ENCODE results near the gene PRKCI. TPM values are rescaled to one million over a fixed set of nuclear protein-coding genes. Genes with fewer than 3 reads are reported as not detected.
A peak's percentile ranks its signal among the peaks of the same experiment; 100 is the strongest.
"Not testable (repeated sequence)": the region's sequence is repeated elsewhere in the genome, so short reads cannot be mapped to it uniquely, and the experiment has no call there.

The PRKCI gene
- total and polyA plus RNA-seq, 4 experiments from 2014 or later: 16.4 to 27.7 (median 18.3) TPM

DNA sequence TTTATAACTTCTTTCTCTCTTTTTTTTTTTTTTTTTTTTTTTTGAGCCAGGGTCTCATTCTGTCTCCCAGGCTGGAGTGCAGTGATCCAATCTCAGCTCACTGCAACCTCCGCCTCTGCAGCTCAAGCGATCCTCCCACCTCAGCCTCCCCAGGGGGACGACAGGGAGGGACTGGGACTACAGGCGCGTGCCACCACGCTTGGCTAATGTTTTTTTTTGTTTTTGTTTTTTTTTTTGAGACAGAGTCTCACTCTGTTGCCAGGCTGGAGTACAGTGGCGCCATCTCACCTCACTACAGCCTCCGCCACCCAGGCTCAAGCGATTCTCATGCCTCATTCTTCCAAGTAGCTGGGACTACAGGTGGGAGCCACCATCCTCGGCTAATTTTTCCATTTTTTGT lies 17.7 kb upstream of the PRKCI start:
- H3K27ac ChIP-seq (ENCODE audit: low read depth, low read length): no peak overlapping the region
- no peak for DNase-seq
- H3K4me1 Mint-ChIP-seq: no peaks in the 10 kb centered on the region
- no peaks in the 10 kb centered on the region for H3K27me3 ChIP-seq (ENCODE audit: insufficient read depth, low read length)
- H3K27me3 Mint-ChIP-seq: peaks cover 13 to 19% of the 10 kb centered on the region in 2 donors
- peaks cover 0 to under 1% of the 10 kb centered on the region in 2 donors for H3K36me3 Mint-ChIP-seq
- H3K4me3 ChIP-seq (ENCODE audit: low read length in 2 of 2): no peak overlapping the region
- H3K9me3 ChIP-seq (ENCODE audit: control insufficient read depth in 1 of 2, low read length in 2 of 2): no peaks in the 10 kb centered on the region
- H3K4me1 ChIP-seq (ENCODE audit: insufficient read depth, low read length): no peaks in the 10 kb centered on the region
- H3K27ac Mint-ChIP-seq: no peak overlapping the region
- H3K9me3 Mint-ChIP-seq: no peaks in the 10 kb centered on the region
- intact Hi-C loops (cut with micrococcal nuclease): no loop called here
- H3K4me3 Mint-ChIP-seq: no peak overlapping the region
- H3K36me3 ChIP-seq (ENCODE audit: insufficient read depth, low read length): no peaks in the 10 kb centered on the region
- CTCF ChIA-PET (ENCODE audit: partially characterized antibody): interaction anchor here (1.5 kb wide), 1 partner anchor 15 kb away, joined by 4 read pairs; no protein-coding TSS in a partner anchor
- POLR2A ChIA-PET (ENCODE audit: partially characterized antibody): interaction anchor here (0.6 kb wide), 1 partner anchor 18 kb away, joined by 3 read pairs; the partner anchor contains the start of gene PRKCI

- Histone ChIP-seq H3K4me3 (ENCODE audit: low read length in 2 of 2) (no peak overlapping the region), H3K9me3 (ENCODE audit: control insufficient read depth in 1 of 2, low read length in 2 of 2) (no peaks in the 10 kb centered on the region), H3K27me3 (ENCODE audit: insufficient read depth, low read length) (no peaks in the 10 kb centered on the region), H3K27ac (ENCODE audit: low read depth, low read length) (no peak overlapping the region), H3K4me1 (ENCODE audit: insufficient read depth, low read length) (no peaks in the 10 kb centered on the region), H3K36me3 (ENCODE audit: insufficient read depth, low read length) (no peaks in the 10 kb centered on the region)
- Mint-ChIP-seq H3K4me3 (no peak overlapping the region), H3K4me1 (no peaks in the 10 kb centered on the region), H3K27ac (no peak overlapping the region), H3K27me3 (peaks cover 12 to 20% of the 10 kb centered on the region in 2 donors), H3K9me3 (no peaks in the 10 kb centered on the region), H3K36me3 (peaks cover 0 to 3% of the 10 kb centered on the region in 2 donors)
- CTCF ChIA-PET (ENCODE audit: partially characterized antibody): no interaction called here
- POLR2A ChIA-PET (ENCODE audit: partially characterized antibody): no interaction called here
- intact Hi-C loops (cut with micrococcal nuclease): no loop called here
- no peak for DNase-seq
These were observed 16.9 kb upstream of the PRKCI start for GRCh38 chr3:170205302-170205701.

DNA sequence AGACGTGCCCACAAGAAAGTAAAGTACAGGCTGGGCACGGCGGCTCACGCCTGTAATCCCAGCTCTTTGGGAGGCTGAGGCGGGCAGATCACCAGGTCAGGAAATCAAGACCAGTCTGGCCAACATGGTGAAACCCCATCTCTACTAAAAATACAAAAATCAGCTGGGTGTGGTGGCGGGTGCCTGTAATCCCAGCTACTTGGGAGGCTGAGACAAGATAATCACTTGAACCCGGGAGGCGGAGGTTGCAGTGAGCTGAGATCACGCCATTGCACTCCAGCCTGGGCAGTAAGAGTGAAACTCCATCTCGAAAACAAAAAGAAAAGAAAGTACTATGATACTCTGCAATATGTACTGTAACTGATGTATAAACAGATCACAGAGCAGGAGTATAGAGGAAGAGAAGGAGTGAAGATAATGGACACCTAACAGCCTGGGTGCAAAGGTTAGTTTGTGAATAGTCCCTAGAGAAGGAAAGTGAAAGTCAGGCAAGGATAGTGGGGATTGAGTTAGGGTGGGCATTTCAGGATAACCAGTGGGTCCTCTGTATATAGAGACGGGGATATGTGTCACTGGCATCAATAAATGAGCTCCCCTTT lies 16.0 kb upstream of the PRKCI start:
- DNase-seq; intact Hi-C loops (cut with micrococcal nuclease); H3K27ac ChIP-seq (ENCODE audit: low read depth, low read length); H3K36me3 ChIP-seq (ENCODE audit: insufficient read depth, low read length); H3K4me1 Mint-ChIP-seq; H3K4me1 ChIP-seq (ENCODE audit: insufficient read depth, low read length); H3K9me3 ChIP-seq (ENCODE audit: control insufficient read depth in 1 of 2, low read length in 2 of 2); H3K4me3 ChIP-seq (ENCODE audit: low read length in 2 of 2); H3K4me3 Mint-ChIP-seq; POLR2A ChIA-PET (ENCODE audit: partially characterized antibody); H3K36me3 Mint-ChIP-seq; H3K9me3 Mint-ChIP-seq; H3K27me3 ChIP-seq (ENCODE audit: insufficient read depth, low read length): not testable (repeated sequence)
- H3K27me3 Mint-ChIP-seq: peaks cover 12 to 20% of the 10 kb centered on the region in 2 donors
- H3K27ac Mint-ChIP-seq: peak overlapping the region in 1 of 7 donors; percentile 19
- CTCF ChIA-PET (ENCODE audit: partially characterized antibody): interaction anchor here (1.0 kb wide), 1 partner anchor 27 kb away, joined by 3 read pairs; no protein-coding TSS in a partner anchor

DNA sequence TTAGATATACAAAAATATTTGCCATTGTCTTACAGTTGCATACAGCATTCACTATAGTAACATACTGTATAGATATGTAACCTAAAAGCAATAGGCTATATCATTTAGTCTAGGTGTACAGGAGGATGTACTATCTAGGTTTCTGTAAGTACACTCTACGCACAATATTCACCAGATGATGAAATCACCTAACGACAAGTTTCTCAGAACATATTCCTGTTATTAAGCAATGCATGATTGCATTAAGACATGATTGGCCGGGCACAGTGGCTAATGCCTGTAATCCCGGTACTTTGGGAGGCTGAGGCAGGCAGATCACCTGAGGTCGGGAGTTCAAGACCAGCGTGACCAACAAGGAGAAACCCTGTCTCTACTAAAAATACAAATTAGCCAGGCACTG lies 14.5 kb upstream of the PRKCI start:
- Mint-ChIP-seq H3K36me3 (peaks cover 0 to 3% of the 10 kb centered on the region in 2 donors), H3K27ac (no peak overlapping the region), H3K9me3 (peaks cover 0 to 4% (median 0%) of the 10 kb centered on the region in 8 donors), H3K4me1 (no peaks in the 10 kb centered on the region), H3K27me3 (peaks cover 15 to 20% of the 10 kb centered on the region in 2 donors), H3K4me3 (no peak overlapping the region)
- no peak for DNase-seq
- ChIA-PET POLR2A (ENCODE audit: partially characterized antibody) (no interaction called here), CTCF (ENCODE audit: partially characterized antibody) (no interaction called here)
- Histone ChIP-seq H3K36me3 (ENCODE audit: insufficient read depth, low read length) (no peaks in the 10 kb centered on the region), H3K27me3 (ENCODE audit: insufficient read depth, low read length) (no peaks in the 10 kb centered on the region), H3K27ac (ENCODE audit: low read depth, low read length) (no peak overlapping the region), H3K9me3 (ENCODE audit: control insufficient read depth in 1 of 2, low read length in 2 of 2) (no peaks in the 10 kb centered on the region), H3K4me3 (ENCODE audit: low read length in 2 of 2) (no peak overlapping the region), H3K4me1 (ENCODE audit: insufficient read depth, low read length) (no peaks in the 10 kb centered on the region)
- intact Hi-C loops (cut with micrococcal nuclease): no loop called here

DNA sequence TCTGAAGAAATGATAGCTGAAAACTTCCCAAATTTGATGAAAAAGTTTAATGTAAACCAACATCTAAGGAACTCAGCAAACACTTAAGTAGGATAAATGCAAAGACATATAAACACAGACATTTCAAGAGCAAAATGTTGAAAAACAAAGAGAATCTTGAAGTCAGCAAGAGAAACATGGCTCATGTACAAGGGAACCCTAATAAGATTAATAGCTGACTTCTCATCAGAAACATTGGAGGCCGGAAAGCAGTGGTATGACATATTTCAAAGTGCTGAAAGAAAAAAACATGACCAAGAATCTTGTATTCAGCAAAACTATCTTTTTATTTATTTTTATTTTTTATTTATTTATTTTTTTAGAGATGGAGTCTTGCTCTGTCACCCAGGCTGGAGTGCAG lies 10.6 kb upstream of the PRKCI start:
- no peaks in the 10 kb centered on the region for H3K27me3 ChIP-seq (ENCODE audit: insufficient read depth, low read length)
- no peak for DNase-seq
- H3K27me3 Mint-ChIP-seq: peaks cover 7 to 8% of the 10 kb centered on the region in 2 donors
- H3K36me3 Mint-ChIP-seq: peaks cover 0 to 3% of the 10 kb centered on the region in 2 donors
- H3K36me3 ChIP-seq (ENCODE audit: insufficient read depth, low read length): no peaks in the 10 kb centered on the region
- ChIA-PET POLR2A (ENCODE audit: partially characterized antibody) (no interaction called here), CTCF (ENCODE audit: partially characterized antibody) (interaction anchor here (1.6 kb wide), 1 partner anchor 9 kb away, joined by 3 read pairs; no protein-coding TSS in a partner anchor)
- H3K4me3 Mint-ChIP-seq: no peak overlapping the region
- H3K4me1 Mint-ChIP-seq: no peaks in the 10 kb centered on the region
- H3K4me1 ChIP-seq (ENCODE audit: insufficient read depth, low read length): no peaks in the 10 kb centered on the region
- H3K27ac Mint-ChIP-seq: no peak overlapping the region
- H3K9me3 Mint-ChIP-seq: peaks cover 0 to 4% (median 0%) of the 10 kb centered on the region in 8 donors
- no peak overlapping the region for H3K4me3 ChIP-seq (ENCODE audit: low read length in 2 of 2)
- H3K9me3 ChIP-seq (ENCODE audit: control insufficient read depth in 1 of 2, low read length in 2 of 2): no peaks in the 10 kb centered on the region
- intact Hi-C loops (cut with micrococcal nuclease): no loop called here
- no peak overlapping the region for H3K27ac ChIP-seq (ENCODE audit: low read depth, low read length)

DNA sequence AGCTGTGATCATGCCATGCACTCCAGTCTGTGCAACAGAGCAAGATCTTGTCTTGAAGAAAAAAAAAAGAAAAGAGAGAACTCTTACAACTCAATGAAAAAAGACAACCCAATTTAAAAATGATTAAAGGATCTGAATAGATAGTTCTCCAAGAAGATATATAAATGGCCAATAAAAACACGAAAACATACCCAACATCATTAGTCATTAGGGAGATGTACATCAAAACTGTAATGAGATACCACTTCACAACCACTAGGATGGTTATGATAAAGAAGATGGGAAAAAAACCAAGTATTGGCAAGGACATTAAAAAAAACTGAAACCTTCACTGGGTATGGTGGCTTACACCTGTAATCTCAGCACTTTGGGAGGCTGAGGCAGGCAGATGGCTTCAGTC lies 2.4 kb upstream of the PRKCI start:
- peaks cover 16 to 27% (median 19%) of the 10 kb centered on the region in 4 donors for H3K4me1 Mint-ChIP-seq
- peaks cover 0 to 10% of the 10 kb centered on the region in 2 donors for H3K36me3 Mint-ChIP-seq
- CTCF ChIA-PET (ENCODE audit: partially characterized antibody): interaction anchor here (1.4 kb wide), 1 partner anchor 8 kb away, joined by 3 read pairs; no protein-coding TSS in a partner anchor
- Histone ChIP-seq H3K36me3 (ENCODE audit: insufficient read depth, low read length) (no peaks in the 10 kb centered on the region), H3K27ac (ENCODE audit: low read depth, low read length) (no peak overlapping the region), H3K9me3 (ENCODE audit: control insufficient read depth in 1 of 2, low read length in 2 of 2) (no peaks in the 10 kb centered on the region), H3K4me3 (ENCODE audit: low read length in 2 of 2) (no peak overlapping the region), H3K4me1 (ENCODE audit: insufficient read depth, low read length) (peaks cover 25% of the 10 kb centered on the region), H3K27me3 (ENCODE audit: insufficient read depth, low read length) (no peaks in the 10 kb centered on the region)
- intact Hi-C loops (cut with micrococcal nuclease): loop anchor here (5.0 kb wide), 1 partner anchor 253 kb away; the partner anchor contains the start of gene SEC62
- H3K27me3 Mint-ChIP-seq: no peaks in the 10 kb centered on the region
- POLR2A ChIA-PET (ENCODE audit: partially characterized antibody): no interaction called here
- peaks cover 0 to 1% (median 0%) of the 10 kb centered on the region in 8 donors for H3K9me3 Mint-ChIP-seq
- H3K27ac Mint-ChIP-seq: peak overlapping the region in 2 of 7 donors; percentile 44 to 75
- peak overlapping the region in 4 of 8 donors; percentile 13 to 57 (median 26) for H3K4me3 Mint-ChIP-seq
- DNase-seq: no peak

DNA sequence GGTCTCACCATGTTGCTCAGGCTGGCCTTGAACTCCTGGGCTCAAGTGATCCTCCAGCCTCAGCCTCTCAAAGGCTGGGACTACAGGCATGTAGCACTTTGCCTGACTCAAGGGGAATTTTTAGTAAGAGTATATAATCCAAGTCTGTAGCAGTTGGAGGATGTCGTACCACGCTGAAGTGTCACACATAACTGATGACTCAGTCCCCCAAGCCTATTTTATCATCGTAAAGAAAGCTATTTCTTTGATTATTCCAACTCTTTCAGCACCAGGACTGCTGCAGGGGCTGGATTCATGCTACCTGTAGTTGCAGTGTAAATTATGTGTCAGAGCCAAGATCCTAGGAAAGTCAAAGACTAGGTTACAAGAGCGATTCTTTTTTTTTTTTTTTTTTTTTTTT lies 1.4 kb upstream of the PRKCI start:
- Mint-ChIP-seq H3K9me3 (peaks cover 0 to 1% (median 0%) of the 10 kb centered on the region in 8 donors), H3K36me3 (peaks cover 0 to 10% of the 10 kb centered on the region in 2 donors), H3K27ac (peak overlapping the region in 3 of 7 donors; percentile 13 to 65 (median 35)), H3K27me3 (no peaks in the 10 kb centered on the region), H3K4me1 (peaks cover 20 to 32% (median 24%) of the 10 kb centered on the region in 4 donors), H3K4me3 (peak overlapping the region in 7 of 8 donors; percentile 48 to 76 (median 64))
- Histone ChIP-seq H3K27ac (ENCODE audit: low read depth, low read length) (no peak overlapping the region), H3K4me3 (ENCODE audit: low read length in 2 of 2) (no peak overlapping the region), H3K27me3 (ENCODE audit: insufficient read depth, low read length) (no peaks in the 10 kb centered on the region), H3K4me1 (ENCODE audit: insufficient read depth, low read length) (peaks cover 25% of the 10 kb centered on the region), H3K9me3 (ENCODE audit: control insufficient read depth in 1 of 2, low read length in 2 of 2) (no peaks in the 10 kb centered on the region), H3K36me3 (ENCODE audit: insufficient read depth, low read length) (no peaks in the 10 kb centered on the region)
- POLR2A ChIA-PET (ENCODE audit: partially characterized antibody): interaction anchor here (2.5 to 4.2 kb wide), 2 partner anchors 41 to 448 kb away, joined by 12 to 39 read pairs; partner anchors contain the start of genes MYNN and PHC3
- intact Hi-C loops (cut with micrococcal nuclease): loop anchor here (5.0 kb wide), 1 partner anchor 254 kb away; the partner anchor contains the start of gene SEC62
- CTCF ChIA-PET (ENCODE audit: partially characterized antibody): interaction anchor here (1.4 kb wide), 1 partner anchor 9 kb away, joined by 3 read pairs; no protein-coding TSS in a partner anchor
- DNase-seq: no peak
